ENCODE results near the gene LHFPL2.

- no peak for TF ChIP-seq CTCF (IDR thresholded peaks at IDR 0.05 in 2 of 3, conservative IDR thresholded peaks at IDR 0.05 in 1 of 3; ENCODE audit: insufficient read depth in 2 of 3, low read depth in 1 of 3, low read length in 3 of 3)
- TF ChIP-seq NFE2L1 (tag; IDR thresholded peaks at IDR 0.05; ENCODE audit: borderline replicate concordance, low read depth): no peak
- no peak for TF ChIP-seq ZFP1 (CRISPR knock-in tag; IDR thresholded peaks at IDR 0.05)
- TF ChIP-seq SREBF1 (IDR thresholded peaks at IDR 0.05; ENCODE audit: borderline replicate concordance, low read depth, low read length): no peak
- no peak for TF ChIP-seq NFATC3 (IDR thresholded peaks at IDR 0.05)
- no peak for TF ChIP-seq RFX1 (IDR thresholded peaks at IDR 0.05)
- no peak for TF ChIP-seq KDM1A (IDR thresholded peaks at IDR 0.05)
Observed at GRCh38 chr5:78593465-78593864, 55.1 kb downstream of the LHFPL2 start.

All from K562 (cell line).